ENCODE measurements around the gene LIN7B.

GRCh38 chr19:49127674-49128544 lies 13.7 kb downstream of the LIN7B start:
- TF ChIP-seq EZH2 (IDR thresholded peaks at IDR 0.05): no peak
- TF ChIP-seq FOXP2 (optimal IDR thresholded peaks at IDR 0.05; ENCODE audit: control extremely low read depth, extremely low read length, insufficient read depth): no peak
